ENCODE measurements around the gene RSRC1. TPM values are rescaled to one million over a fixed set of nuclear protein-coding genes. Genes with fewer than 3 reads are reported as not detected.

The RSRC1 gene
- total RNA-seq, 4 donors from 2014 or later, result 23.5 to 31.8 (median 26.6) TPM

- no peak overlapping the region for H3K4me3 ChIP-seq (ENCODE audit: low read depth, poor library complexity, severe bottlenecking)
- intact Hi-C loops (cut with DNase I; ENCODE audit: low total_unique reads), result no loop called here
- WGBS, 2 donors, result 33 to 72% methylated on average over 1 of the region's 1 CpG
- DNase-seq (ENCODE audit: low spot score in 2 of 2), result no peak
- TF ChIP-seq POLR2A (IDR thresholded peaks at IDR 0.05) (no peak), CTCF (IDR thresholded peaks at IDR 0.05) (no peak)
These were observed 351.0 kb downstream of the RSRC1 start for GRCh38 chr3:158460926-158461325.

- no peak for TF ChIP-seq CTCF (IDR thresholded peaks at IDR 0.05)
- no peak for TF ChIP-seq POLR2A (IDR thresholded peaks at IDR 0.05)
- intact Hi-C loops (cut with DNase I; ENCODE audit: low total_unique reads), result no loop called here
- no peak overlapping the region for H3K4me3 ChIP-seq (ENCODE audit: low read depth, poor library complexity, severe bottlenecking)
- 73 to 94% methylated on average over 3 of the region's 3 CpGs for WGBS, 2 donors
- DNase-seq (ENCODE audit: low spot score in 2 of 2), result no peak
These were observed 353.7 kb downstream of the RSRC1 start for GRCh38 chr3:158463556-158463955.

GRCh38 chr3:158465074-158465473 is 355.2 kb downstream of the RSRC1 start:
- intact Hi-C loops (cut with DNase I; ENCODE audit: low total_unique reads), result no loop called here
- DNase-seq (ENCODE audit: low spot score in 2 of 2), result no peak
- 85 to 87% methylated on average over 3 of the region's 3 CpGs for WGBS, 2 donors

GRCh38 chr3:158470944-158471638 is 361.2 kb downstream of the RSRC1 start:
- no peak for TF ChIP-seq POLR2A (IDR thresholded peaks at IDR 0.05)
- no peak for TF ChIP-seq CTCF (IDR thresholded peaks at IDR 0.05)
- no peak for DNase-seq (ENCODE audit: low spot score in 2 of 2)
- no peak overlapping the region for H3K4me3 ChIP-seq (ENCODE audit: low read depth, poor library complexity, severe bottlenecking)
- WGBS, 2 donors, result 65 to 71% methylated on average over 2 of the region's 2 CpGs
- intact Hi-C loops (cut with DNase I; ENCODE audit: low total_unique reads), result no loop called here

More at GRCh38 chr3:158465074-158465473, 355.2 kb downstream of the RSRC1 start:
- TF ChIP-seq CTCF (IDR thresholded peaks at IDR 0.05) (no peak), POLR2A (IDR thresholded peaks at IDR 0.05) (no peak)
- no peak overlapping the region for H3K4me3 ChIP-seq (ENCODE audit: low read depth, poor library complexity, severe bottlenecking)

GRCh38 chr3:158471639-158472294 is 361.9 kb downstream of the RSRC1 start:
- TF ChIP-seq POLR2A (IDR thresholded peaks at IDR 0.05) (no peak), CTCF (IDR thresholded peaks at IDR 0.05) (no peak)
- intact Hi-C loops (cut with DNase I; ENCODE audit: low total_unique reads), result no loop called here
- 20 to 21% methylated on average over 3 of the region's 3 CpGs for WGBS, 2 donors
- no peak overlapping the region for H3K4me3 ChIP-seq (ENCODE audit: low read depth, poor library complexity, severe bottlenecking)
- no peak for DNase-seq (ENCODE audit: low spot score in 2 of 2)
